ENCODE results near the gene PEMT. TPM values are rescaled to one million over a fixed set of nuclear protein-coding genes. Genes with fewer than 3 reads are reported as not detected.
A peak's percentile ranks its signal among the peaks of the same experiment; 100 is the strongest.
"Not testable (repeated sequence)": the region's sequence is repeated elsewhere in the genome, so short reads cannot be mapped to it uniquely, and the experiment has no call there.

Gene PEMT
- total and polyA plus RNA-seq, 3 experiments from 2014 or later = 31.9 to 42.1 (median 34.6) TPM

DNA sequence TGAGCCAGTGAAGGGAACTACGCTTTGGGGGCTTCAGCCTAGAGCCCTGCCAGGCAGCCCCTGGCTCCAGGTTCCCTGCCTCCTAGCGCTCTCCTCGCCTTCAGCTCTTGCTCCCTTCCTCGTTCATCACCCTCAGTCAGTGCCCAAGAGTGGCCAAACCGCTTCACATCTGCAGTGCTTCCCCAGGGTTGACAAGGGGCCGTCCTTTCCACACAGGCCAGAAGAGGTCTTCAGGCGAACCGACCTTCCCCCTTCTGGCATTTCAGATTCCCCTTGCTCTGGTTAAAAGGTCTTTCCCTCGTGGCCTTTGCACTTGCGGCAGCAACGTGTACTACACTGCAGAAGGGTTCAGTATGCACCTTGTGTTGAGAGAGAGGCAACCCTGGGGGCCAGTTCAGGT, 99.4 kb downstream of the PEMT start:
- Mint-ChIP-seq H3K36me3 (peaks cover 4 to 47% (median 10%) of the 10 kb centered on the region in 3 donors), H3K27ac (peak overlapping the region in 2 of 8 donors; percentile 23 to 71), H3K9me3 (no peaks in the 10 kb centered on the region), H3K27me3 (peaks cover 5 to 7% of the 10 kb centered on the region in 2 donors), H3K4me3 (no peak overlapping the region), H3K4me1 (peaks cover 11 to 24% (median 13%) of the 10 kb centered on the region in 3 donors)
- ChIA-PET CTCF (no interaction called here), POLR2A (no interaction called here)
- DNase-seq = no peak
- Histone ChIP-seq H3K27me3 (ENCODE audit: insufficient read depth, low read length, poor library complexity, severe bottlenecking) (no peaks in the 10 kb centered on the region), H3K27ac (ENCODE audit: low read depth, low read length) (no peak overlapping the region), H3K4me1 (ENCODE audit: insufficient read depth, low read length) (peaks cover 7% of the 10 kb centered on the region), H3K4me3 (ENCODE audit: low read length) (no peak overlapping the region), H3K36me3 (ENCODE audit: insufficient read depth, low read length) (peaks cover 7% of the 10 kb centered on the region), H3K9me3 (ENCODE audit: low read length) (no peaks in the 10 kb centered on the region)

DNA sequence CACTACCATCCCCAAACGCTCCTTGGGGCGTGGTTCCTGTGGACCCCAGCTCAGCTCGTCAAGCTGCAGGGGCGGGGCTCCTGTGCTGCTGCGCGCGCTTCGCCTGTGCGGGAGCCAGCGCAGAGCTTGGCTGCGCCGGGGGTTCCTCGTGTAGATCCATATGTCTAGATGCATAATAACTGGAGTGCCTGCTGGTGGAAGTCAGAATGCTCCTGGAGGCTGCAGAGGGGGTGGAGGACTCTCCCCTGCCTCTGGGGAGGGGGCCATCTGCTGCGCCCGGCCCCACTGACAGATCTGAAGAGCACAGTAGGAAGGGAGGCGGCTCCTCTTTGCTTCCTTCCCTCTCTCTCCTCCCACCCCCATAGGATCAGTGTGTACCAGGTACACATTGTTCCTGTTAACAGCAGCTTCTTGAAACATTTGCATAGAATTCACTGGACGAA, 99.9 kb downstream of the PEMT start:
- no peak overlapping the region for H3K27ac Mint-ChIP-seq
- Histone ChIP-seq H3K9me3 (ENCODE audit: low read length) (no peaks in the 10 kb centered on the region), H3K27ac (ENCODE audit: low read depth, low read length) (no peak overlapping the region), H3K27me3 (ENCODE audit: insufficient read depth, low read length, poor library complexity, severe bottlenecking) (no peaks in the 10 kb centered on the region), H3K4me3 (ENCODE audit: low read length) (no peak overlapping the region), H3K36me3 (ENCODE audit: insufficient read depth, low read length) (peaks cover 7% of the 10 kb centered on the region), H3K4me1 (ENCODE audit: insufficient read depth, low read length) (peaks cover 5% of the 10 kb centered on the region)
- no peak overlapping the region for H3K4me3 Mint-ChIP-seq
- H3K4me1 Mint-ChIP-seq = peaks cover 14 to 26% (median 15%) of the 10 kb centered on the region in 3 donors
- H3K27me3 Mint-ChIP-seq = peaks cover 5 to 7% of the 10 kb centered on the region in 2 donors
- POLR2A ChIA-PET = no interaction called here
- H3K9me3 Mint-ChIP-seq = no peaks in the 10 kb centered on the region
- CTCF ChIA-PET = interaction anchor here (1.6 kb wide), 1 partner anchor 137 kb away, joined by 5 read pairs; no protein-coding TSS in a partner anchor
- DNase-seq = no peak
- peaks cover 4 to 51% (median 10%) of the 10 kb centered on the region in 3 donors for H3K36me3 Mint-ChIP-seq

GRCh38 chr17:17491031-17491471, 100.5 kb downstream of the PEMT start:
- no peaks in the 10 kb centered on the region for H3K9me3 Mint-ChIP-seq
- Histone ChIP-seq H3K4me3 (ENCODE audit: low read length) (no peak overlapping the region), H3K27me3 (ENCODE audit: insufficient read depth, low read length, poor library complexity, severe bottlenecking) (no peaks in the 10 kb centered on the region), H3K4me1 (ENCODE audit: insufficient read depth, low read length) (peaks cover 5% of the 10 kb centered on the region), H3K36me3 (ENCODE audit: insufficient read depth, low read length) (peaks cover 7% of the 10 kb centered on the region), H3K9me3 (ENCODE audit: low read length) (no peaks in the 10 kb centered on the region), H3K27ac (ENCODE audit: low read depth, low read length) (no peak overlapping the region)
- peaks cover 14 to 26% (median 15%) of the 10 kb centered on the region in 3 donors for H3K4me1 Mint-ChIP-seq
- no peak overlapping the region for H3K27ac Mint-ChIP-seq
- no peak overlapping the region for H3K4me3 Mint-ChIP-seq
- POLR2A ChIA-PET = no interaction called here
- no peak for DNase-seq
- peaks cover 4 to 51% (median 10%) of the 10 kb centered on the region in 3 donors for H3K36me3 Mint-ChIP-seq
- peaks cover 5 to 7% of the 10 kb centered on the region in 2 donors for H3K27me3 Mint-ChIP-seq
- CTCF ChIA-PET = interaction anchor here (1.6 kb wide), 1 partner anchor 136 kb away, joined by 5 read pairs; no protein-coding TSS in a partner anchor

- Histone ChIP-seq H3K27me3 (ENCODE audit: insufficient read depth, low read length, poor library complexity, severe bottlenecking) (no peaks in the 10 kb centered on the region), H3K27ac (ENCODE audit: low read depth, low read length) (no peak overlapping the region), H3K36me3 (ENCODE audit: insufficient read depth, low read length) (peaks cover 7% of the 10 kb centered on the region), H3K4me3 (ENCODE audit: low read length) (no peak overlapping the region), H3K9me3 (ENCODE audit: low read length) (no peaks in the 10 kb centered on the region), H3K4me1 (ENCODE audit: insufficient read depth, low read length) (peaks cover 6% of the 10 kb centered on the region)
- DNase-seq = no peak
- ChIA-PET POLR2A (no interaction called here), CTCF (no interaction called here)
- peak overlapping the region in 2 of 8 donors; percentile 19 to 70 for H3K27ac Mint-ChIP-seq
- H3K9me3 Mint-ChIP-seq = no peaks in the 10 kb centered on the region
- H3K4me1 Mint-ChIP-seq = peaks cover 17 to 24% (median 18%) of the 10 kb centered on the region in 3 donors
- no peak overlapping the region for H3K4me3 Mint-ChIP-seq
- peaks cover 4 to 60% (median 13%) of the 10 kb centered on the region in 3 donors for H3K36me3 Mint-ChIP-seq
- peaks cover 0 to 2% of the 10 kb centered on the region in 2 donors for H3K27me3 Mint-ChIP-seq
Measured at GRCh38 chr17:17487998-17488397, 103.5 kb downstream of the PEMT start.

DNA sequence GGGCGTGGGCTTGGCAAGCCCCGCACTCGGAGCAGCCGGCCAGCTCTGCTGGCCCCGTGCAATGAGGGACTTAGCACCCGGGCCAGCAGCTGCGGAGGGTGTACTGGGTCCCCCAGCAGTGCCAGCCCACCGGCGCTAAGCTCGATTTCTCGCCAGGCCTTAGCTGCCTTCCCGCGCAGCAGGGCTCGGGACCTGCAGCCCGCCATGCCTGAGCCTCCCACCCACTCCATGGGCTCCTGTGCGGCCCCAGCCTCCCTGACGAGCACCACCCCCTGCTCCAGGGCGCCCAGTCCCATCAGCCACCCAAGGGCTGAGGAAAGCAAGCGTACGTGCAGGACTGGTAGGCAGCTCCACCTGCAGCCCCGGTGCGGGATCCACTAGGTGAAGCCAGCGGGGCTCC, 105.1 kb downstream of the PEMT start:
- H3K9me3 ChIP-seq (ENCODE audit: low read length); H3K4me3 ChIP-seq (ENCODE audit: low read length); POLR2A ChIA-PET; H3K27me3 Mint-ChIP-seq; H3K36me3 ChIP-seq (ENCODE audit: insufficient read depth, low read length); CTCF ChIA-PET; H3K27ac Mint-ChIP-seq; H3K9me3 Mint-ChIP-seq; H3K4me1 ChIP-seq (ENCODE audit: insufficient read depth, low read length); H3K4me3 Mint-ChIP-seq; DNase-seq; H3K27me3 ChIP-seq (ENCODE audit: insufficient read depth, low read length, poor library complexity, severe bottlenecking); H3K27ac ChIP-seq (ENCODE audit: low read depth, low read length): not testable (repeated sequence)
- Mint-ChIP-seq H3K4me1 (peaks cover 31 to 40% (median 32%) of the 10 kb centered on the region in 3 donors), H3K36me3 (peaks cover 4 to 54% (median 18%) of the 10 kb centered on the region in 3 donors)

- Histone ChIP-seq H3K27me3 (ENCODE audit: insufficient read depth, low read length, poor library complexity, severe bottlenecking) (no peaks in the 10 kb centered on the region), H3K27ac (ENCODE audit: low read depth, low read length) (no peak overlapping the region), H3K36me3 (ENCODE audit: insufficient read depth, low read length) (peaks cover 13% of the 10 kb centered on the region), H3K4me3 (ENCODE audit: low read length) (no peak overlapping the region), H3K4me1 (ENCODE audit: insufficient read depth, low read length) (peaks cover 13% of the 10 kb centered on the region), H3K9me3 (ENCODE audit: low read length) (no peaks in the 10 kb centered on the region)
- POLR2A ChIA-PET = no interaction called here
- CTCF ChIA-PET = no interaction called here
- Mint-ChIP-seq H3K4me1 (peaks cover 40 to 50% (median 42%) of the 10 kb centered on the region in 3 donors), H3K27me3 (peaks cover 0 to 2% of the 10 kb centered on the region in 2 donors), H3K4me3 (no peak overlapping the region), H3K27ac (peak overlapping the region in 1 of 8 donors; percentile 29), H3K36me3 (peaks cover 4 to 54% (median 16%) of the 10 kb centered on the region in 3 donors), H3K9me3 (no peaks in the 10 kb centered on the region)
- DNase-seq = no peak
Measured at GRCh38 chr17:17485420-17485819, 106.1 kb downstream of the PEMT start.

- no peaks in the 10 kb centered on the region for H3K9me3 ChIP-seq (ENCODE audit: low read length)
- H3K4me1 ChIP-seq (ENCODE audit: insufficient read depth, low read length) = peaks cover 17% of the 10 kb centered on the region
- H3K36me3 ChIP-seq (ENCODE audit: insufficient read depth, low read length) = peaks cover 14% of the 10 kb centered on the region
- no peak overlapping the region for H3K4me3 ChIP-seq (ENCODE audit: low read length)
- no peaks in the 10 kb centered on the region for H3K27me3 ChIP-seq (ENCODE audit: insufficient read depth, low read length, poor library complexity, severe bottlenecking)
- Mint-ChIP-seq H3K27me3 (peaks cover 0 to 2% of the 10 kb centered on the region in 2 donors), H3K36me3 (peaks cover 4 to 54% (median 14%) of the 10 kb centered on the region in 3 donors), H3K27ac (peak overlapping the region in 2 of 8 donors; percentile 12 to 42), H3K4me3 (no peak overlapping the region), H3K4me1 (peaks cover 45 to 59% (median 48%) of the 10 kb centered on the region in 3 donors), H3K9me3 (no peaks in the 10 kb centered on the region)
- H3K27ac ChIP-seq (ENCODE audit: low read depth, low read length) = no peak overlapping the region
- ChIA-PET CTCF (no interaction called here), POLR2A (no interaction called here)
- no peak for DNase-seq
Measured at GRCh38 chr17:17484451-17484899, 107.0 kb downstream of the PEMT start.

- Histone ChIP-seq H3K9me3 (ENCODE audit: low read length) (no peaks in the 10 kb centered on the region), H3K4me1 (ENCODE audit: insufficient read depth, low read length) (peaks cover 41% of the 10 kb centered on the region), H3K4me3 (ENCODE audit: low read length) (no peak overlapping the region), H3K27ac (ENCODE audit: low read depth, low read length) (no peak overlapping the region), H3K36me3 (ENCODE audit: insufficient read depth, low read length) (peaks cover 7% of the 10 kb centered on the region), H3K27me3 (ENCODE audit: insufficient read depth, low read length, poor library complexity, severe bottlenecking) (no peaks in the 10 kb centered on the region)
- CTCF ChIA-PET = interaction anchor here (1.6 kb wide), 1 partner anchor 14 kb away, joined by 8 read pairs; the partner anchor contains the start of gene RASD1
- Mint-ChIP-seq H3K4me3 (peak overlapping the region in 1 of 7 donors; percentile 8), H3K27me3 (peaks cover 0 to 2% of the 10 kb centered on the region in 2 donors), H3K36me3 (peaks cover 0 to 43% (median 7%) of the 10 kb centered on the region in 3 donors), H3K9me3 (no peaks in the 10 kb centered on the region), H3K27ac (peak overlapping the region in 3 of 8 donors; percentile 4 to 40 (median 37)), H3K4me1 (peaks cover 53 to 77% (median 65%) of the 10 kb centered on the region in 3 donors)
- POLR2A ChIA-PET = no interaction called here
- no peak for DNase-seq
Measured at GRCh38 chr17:17481860-17482259, 109.6 kb downstream of the PEMT start.
